T-helper 17 cell (primary cell): Measurements from ENCODE around the gene ABAT. TPM values are rescaled to one million over a fixed set of nuclear protein-coding genes. Genes with fewer than 3 reads are reported as not detected.

Experiments used
- ATAC-seq: fragments of 150-1000 bp; cut with Tn5 transposase; 2 replicates; pipeline ENCODE4 v1.10.0; 2021; ENCODE audit warnings: mild to moderate bottlenecking, moderate library complexity
- DNase-seq, 3 donors: peaks; one replicate each; pipeline versions ENCODE4 v3.0.0 to v3.0.0-alpha.2; 2020 to 2021
- H3K9me3 ChIP-seq: one replicate; pipeline ENCODE4 v1.7.0; 2013; ENCODE audit warnings: low read length, mild to moderate bottlenecking; ENCODE audit not compliant: control insufficient read depth, poor library complexity, severe bottlenecking
- H3K27ac Mint-ChIP-seq: one replicate; pipeline ENCODE4 v1.8.0; 2022; ENCODE audit warnings: mild to moderate bottlenecking, moderate library complexity, mixed read lengths
- H3K27me3 Mint-ChIP-seq: one replicate; pipeline ENCODE4 v1.8.0; 2022; ENCODE audit warnings: mixed read lengths
- H3K36me3 Mint-ChIP-seq: one replicate; pipeline ENCODE4 v1.8.0; 2022; ENCODE audit warnings: low read depth, mixed read lengths
- H3K4me1 Mint-ChIP-seq: one replicate; pipeline ENCODE4 v1.8.0; 2022; ENCODE audit warnings: mild to moderate bottlenecking, mixed read lengths
- H3K4me3 Mint-ChIP-seq: one replicate; pipeline ENCODE4 v1.8.0; 2022; ENCODE audit warnings: mild to moderate bottlenecking, moderate library complexity, mixed read lengths
- total RNA-seq, 4 donors: library from RNA in 2 of 4; stranded (reverse) in 2 of 4; gene quantifications; one replicate each; pipeline ENCODE4 v1.2.3 and lab custom pipeline; 2022 to 2026

The ABAT gene
- total RNA-seq, 2 donors from 2014 or later: 8.7 to 9.5 TPM

GRCh38 chr16:8661703-8662102, 12.7 kb upstream of the ABAT start:
- DNase-seq (no peak), ATAC-seq (no peak)
- Mint-ChIP-seq H3K4me1 (no peaks in the 10 kb centered on the region), H3K36me3 (no peaks in the 10 kb centered on the region), H3K27me3 (no peaks in the 10 kb centered on the region), H3K27ac (no peak overlapping the region), H3K4me3 (no peak overlapping the region)
- no peaks in the 10 kb centered on the region for H3K9me3 ChIP-seq

GRCh38 chr16:8663192-8664089, 11.0 kb upstream of the ABAT start:
- ATAC-seq (no peak), DNase-seq (no peak)
- no peaks in the 10 kb centered on the region for H3K9me3 ChIP-seq
- Mint-ChIP-seq H3K27ac (no peak overlapping the region), H3K4me1 (no peaks in the 10 kb centered on the region), H3K36me3 (no peaks in the 10 kb centered on the region), H3K4me3 (no peak overlapping the region), H3K27me3 (no peaks in the 10 kb centered on the region)

GRCh38 chr16:8665529-8665928, 8.9 kb upstream of the ABAT start:
- DNase-seq (no peak), ATAC-seq (no peak)
- Mint-ChIP-seq H3K27ac (no peak overlapping the region), H3K27me3 (no peaks in the 10 kb centered on the region), H3K4me3 (no peak overlapping the region), H3K36me3 (no peaks in the 10 kb centered on the region), H3K4me1 (no peaks in the 10 kb centered on the region)
- H3K9me3 ChIP-seq: no peaks in the 10 kb centered on the region

GRCh38 chr16:8667492-8667891, 6.9 kb upstream of the ABAT start:
- Mint-ChIP-seq H3K4me3 (no peak overlapping the region), H3K36me3 (no peaks in the 10 kb centered on the region), H3K4me1 (no peaks in the 10 kb centered on the region), H3K27me3 (no peaks in the 10 kb centered on the region), H3K27ac (no peak overlapping the region)
- ATAC-seq (no peak), DNase-seq (no peak)
- H3K9me3 ChIP-seq: no peaks in the 10 kb centered on the region

GRCh38 chr16:8668113-8668512, 6.3 kb upstream of the ABAT start:
- H3K27ac Mint-ChIP-seq: no peak overlapping the region
- no peak overlapping the region for H3K4me3 Mint-ChIP-seq
- no peak for DNase-seq
- H3K9me3 ChIP-seq: no peaks in the 10 kb centered on the region
- H3K27me3 Mint-ChIP-seq: no peaks in the 10 kb centered on the region
- H3K4me1 Mint-ChIP-seq: no peaks in the 10 kb centered on the region
- ATAC-seq: no peak
- H3K36me3 Mint-ChIP-seq: no peaks in the 10 kb centered on the region

- Mint-ChIP-seq H3K4me3 (no peak overlapping the region), H3K27ac (no peak overlapping the region), H3K4me1 (peaks cover 5% of the 10 kb centered on the region), H3K36me3 (no peaks in the 10 kb centered on the region), H3K27me3 (no peaks in the 10 kb centered on the region)
- no peak for ATAC-seq
- no peak for DNase-seq
- no peaks in the 10 kb centered on the region for H3K9me3 ChIP-seq
Measured at GRCh38 chr16:8669481-8669880, 4.9 kb upstream of the ABAT start.

GRCh38 chr16:8670014-8670560, 4.3 kb upstream of the ABAT start:
- H3K4me3 Mint-ChIP-seq: no peak overlapping the region
- no peak for ATAC-seq
- no peak for DNase-seq
- H3K4me1 Mint-ChIP-seq: peaks cover 8% of the 10 kb centered on the region
- H3K36me3 Mint-ChIP-seq: no peaks in the 10 kb centered on the region
- H3K27ac Mint-ChIP-seq: no peak overlapping the region
- no peaks in the 10 kb centered on the region for H3K27me3 Mint-ChIP-seq
- no peaks in the 10 kb centered on the region for H3K9me3 ChIP-seq

GRCh38 chr16:8673611-8674412, 605 bp upstream of the ABAT start:
- H3K4me3 Mint-ChIP-seq: peak overlapping the region; percentile 97
- H3K36me3 Mint-ChIP-seq: no peaks in the 10 kb centered on the region
- H3K27ac Mint-ChIP-seq: peak overlapping the region; percentile 67
- no peak for ATAC-seq
- no peaks in the 10 kb centered on the region for H3K9me3 ChIP-seq
- no peak for DNase-seq
- H3K4me1 Mint-ChIP-seq: peaks cover 15% of the 10 kb centered on the region
- no peaks in the 10 kb centered on the region for H3K27me3 Mint-ChIP-seq

- H3K9me3 ChIP-seq: no peaks in the 10 kb centered on the region
- DNase-seq (peak; percentile 19 to 46 (median 27)), ATAC-seq (peak; percentile 66)
- H3K4me1 Mint-ChIP-seq: peaks cover 15% of the 10 kb centered on the region
- peak overlapping the region; percentile 95 for H3K27ac Mint-ChIP-seq
- H3K27me3 Mint-ChIP-seq: no peaks in the 10 kb centered on the region
- peak overlapping the region; percentile 97 for H3K4me3 Mint-ChIP-seq
- peaks cover 2% of the 10 kb centered on the region for H3K36me3 Mint-ChIP-seq
Measured at GRCh38 chr16:8675183-8676159, 1.1 kb downstream of the ABAT start.

- no peak for ATAC-seq
- H3K36me3 Mint-ChIP-seq: peaks cover 2% of the 10 kb centered on the region
- peak overlapping the region; percentile 97 for H3K4me3 Mint-ChIP-seq
- no peak overlapping the region for H3K27ac Mint-ChIP-seq
- no peak for DNase-seq
- H3K9me3 ChIP-seq: no peaks in the 10 kb centered on the region
- peaks cover 15% of the 10 kb centered on the region for H3K4me1 Mint-ChIP-seq
- no peaks in the 10 kb centered on the region for H3K27me3 Mint-ChIP-seq
Measured at GRCh38 chr16:8676160-8676547, 1.7 kb downstream of the ABAT start.

GRCh38 chr16:8676737-8677375, 2.4 kb downstream of the ABAT start:
- DNase-seq: no peak
- no peak for ATAC-seq
- H3K4me3 Mint-ChIP-seq: no peak overlapping the region
- peaks cover 2% of the 10 kb centered on the region for H3K36me3 Mint-ChIP-seq
- H3K4me1 Mint-ChIP-seq: peaks cover 15% of the 10 kb centered on the region
- H3K9me3 ChIP-seq: no peaks in the 10 kb centered on the region
- no peaks in the 10 kb centered on the region for H3K27me3 Mint-ChIP-seq
- no peak overlapping the region for H3K27ac Mint-ChIP-seq

- H3K4me1 Mint-ChIP-seq: peaks cover 15% of the 10 kb centered on the region
- H3K4me3 Mint-ChIP-seq: no peak overlapping the region
- ATAC-seq (no peak), DNase-seq (no peak)
- no peaks in the 10 kb centered on the region for H3K9me3 ChIP-seq
- H3K27me3 Mint-ChIP-seq: no peaks in the 10 kb centered on the region
- peaks cover 2% of the 10 kb centered on the region for H3K36me3 Mint-ChIP-seq
- H3K27ac Mint-ChIP-seq: no peak overlapping the region
Measured at GRCh38 chr16:8677481-8677880, 3.1 kb downstream of the ABAT start.
